Astrocyte (in vitro differentiated cells and primary cell): ENCODE data around the gene NR6A1. TPM values are rescaled to one million over a fixed set of nuclear protein-coding genes. Genes with fewer than 3 reads are reported as not detected.

Experiments
- DNase-seq: peaks from one replicate; pipeline ENCODE4 v3.0.0-alpha.2; 2010; ENCODE audit warnings: low read depth
- FAIRE-seq: peaks from 2 replicates; lab custom pipeline; 2011; peaks lifted over from hg19 to GRCh38; lab: Jason Lieb, UNC
- H2AFZ ChIP-seq: 2 replicates; pipeline ENCODE4 v1.6.0; 2012; ENCODE audit warnings: low read depth, low read length, inconsistent platforms
- H3K27ac ChIP-seq: 2 replicates; pipeline ENCODE4 v1.5.1; 2011; ENCODE audit warnings: low read depth, low read length, inconsistent platforms
- H3K27me3 ChIP-seq: 2 replicates; pipeline ENCODE4 v1.6.0; 2011; ENCODE audit warnings: low read length, inconsistent platforms; ENCODE audit not compliant: insufficient read depth
- H3K36me3 ChIP-seq: 2 replicates; pipeline ENCODE4 v1.5.1; 2011; ENCODE audit warnings: low read length, inconsistent platforms; ENCODE audit not compliant: insufficient read depth
- H3K4me1 ChIP-seq: 2 replicates; pipeline ENCODE4 v1.5.1; 2011; ENCODE audit warnings: low read length, inconsistent platforms; ENCODE audit not compliant: insufficient read depth
- H3K4me2 ChIP-seq: 2 replicates; pipeline ENCODE4 v1.6.0; 2012; ENCODE audit warnings: low read length, inconsistent platforms
- H3K4me3 ChIP-seq: 2 replicates; pipeline ENCODE4 v1.5.1; 2011; ENCODE audit warnings: low read depth, mild to moderate bottlenecking, low read length, inconsistent platforms; ENCODE audit not compliant: insufficient read depth
- H3K79me2 ChIP-seq: 2 replicates; pipeline ENCODE4 v1.6.0; 2012; ENCODE audit warnings: mild to moderate bottlenecking, low read length, inconsistent platforms; ENCODE audit not compliant: insufficient read depth
- H3K9ac ChIP-seq: 2 replicates; pipeline ENCODE4 v1.6.0; 2012; ENCODE audit warnings: mild to moderate bottlenecking, low read length, inconsistent platforms
- H3K9me3 ChIP-seq: 2 replicates; pipeline ENCODE4 v1.5.1; 2012; ENCODE audit warnings: low read depth, mild to moderate bottlenecking, low read length, inconsistent platforms; ENCODE audit not compliant: insufficient read depth
- H4K20me1 ChIP-seq: 2 replicates; pipeline ENCODE4 v1.6.0; 2012; ENCODE audit warnings: low read length, inconsistent platforms; ENCODE audit not compliant: insufficient read depth
- H3K27ac Mint-ChIP-seq: one replicate; pipeline ENCODE4 v1.8.0; 2021; ENCODE audit warnings: mild to moderate bottlenecking, mixed read lengths; ENCODE audit not compliant: unreplicated experiment
- H3K27me3 Mint-ChIP-seq: one replicate; pipeline ENCODE4 v1.8.0; 2021; ENCODE audit warnings: low read depth, mixed read lengths; ENCODE audit not compliant: unreplicated experiment
- H3K36me3 Mint-ChIP-seq: one replicate; pipeline ENCODE4 v1.8.0; 2021; ENCODE audit warnings: low read depth, mixed read lengths; ENCODE audit not compliant: unreplicated experiment
- H3K4me1 Mint-ChIP-seq: one replicate; pipeline ENCODE4 v1.8.0; 2021; ENCODE audit warnings: low read depth, mixed read lengths; ENCODE audit not compliant: unreplicated experiment
- H3K4me3 Mint-ChIP-seq: one replicate; pipeline ENCODE4 v1.8.0; 2021; ENCODE audit warnings: mild to moderate bottlenecking, moderate library complexity, mixed read lengths; ENCODE audit not compliant: unreplicated experiment
- H3K9me3 Mint-ChIP-seq: one replicate; pipeline ENCODE4 v1.8.0; 2021; ENCODE audit warnings: mild to moderate bottlenecking, mixed read lengths; ENCODE audit not compliant: unreplicated experiment
- CTCF ChIP-seq: IDR thresholded peaks from 2 replicates; pipeline ENCODE4 v1.5.1; 2011; ENCODE audit warnings: low read depth, mild to moderate bottlenecking, inconsistent platforms, low read length, moderate library complexity; ENCODE audit not compliant: insufficient read depth
- EZH2 ChIP-seq: IDR thresholded peaks from 2 replicates; pipeline ENCODE4 v1.6.1; 2012; ENCODE audit warnings: mild to moderate bottlenecking, low read length, inconsistent platforms; ENCODE audit not compliant: insufficient read depth
- total RNA-seq: library from RNA; stranded (reverse); gene quantifications from 2 replicates; pipeline ENCODE4 v1.2.1, GENCODE V29; 2021

NR6A1 gene
- total RNA-seq, 1 donor from 2014 or later = 20.8 TPM

- no peak overlapping the region for H3K4me3 ChIP-seq
- no peaks in the 10 kb centered on the region for H3K36me3 ChIP-seq
- peak overlapping the region; percentile 12 for H3K4me2 ChIP-seq
- no peaks in the 10 kb centered on the region for H3K79me2 ChIP-seq
- H3K27ac ChIP-seq = peak overlapping the region; percentile 7
- no peak for TF ChIP-seq CTCF
- TF ChIP-seq EZH2 = no peak
- no peak overlapping the region for H3K9ac ChIP-seq
- H3K9me3 Mint-ChIP-seq = no peaks in the 10 kb centered on the region
- H3K4me1 Mint-ChIP-seq = peaks cover 59% of the 10 kb centered on the region
- peak; percentile 68 for DNase-seq
- no peaks in the 10 kb centered on the region for H3K9me3 ChIP-seq
- H4K20me1 ChIP-seq = no peaks in the 10 kb centered on the region
- H3K27me3 Mint-ChIP-seq = no peaks in the 10 kb centered on the region
- H3K36me3 Mint-ChIP-seq = no peaks in the 10 kb centered on the region
- H3K27ac Mint-ChIP-seq = peak overlapping the region; percentile 95
- FAIRE-seq = peak; percentile 59
- no peak overlapping the region for H2AFZ ChIP-seq
- H3K4me1 ChIP-seq = peaks cover 9% of the 10 kb centered on the region
- no peaks in the 10 kb centered on the region for H3K27me3 ChIP-seq
- H3K4me3 Mint-ChIP-seq = no peak overlapping the region
These were observed 196.4 kb downstream of the NR6A1 start for GRCh38 chr9:124574534-124575375.

GRCh38 chr9:124570942-124571666 lies 200.0 kb downstream of the NR6A1 start:
- Mint-ChIP-seq H3K4me1 (peaks cover 59% of the 10 kb centered on the region), H3K27me3 (no peaks in the 10 kb centered on the region), H3K9me3 (no peaks in the 10 kb centered on the region), H3K4me3 (peak overlapping the region; percentile 11), H3K27ac (no peak overlapping the region), H3K36me3 (peaks cover 2% of the 10 kb centered on the region)
- H3K4me3 ChIP-seq = no peak overlapping the region
- DNase-seq (no peak), FAIRE-seq (no peak)
- H3K36me3 ChIP-seq = no peaks in the 10 kb centered on the region
- no peaks in the 10 kb centered on the region for H4K20me1 ChIP-seq
- H3K79me2 ChIP-seq = no peaks in the 10 kb centered on the region
- TF ChIP-seq CTCF (no peak), EZH2 (no peak)
- no peaks in the 10 kb centered on the region for H3K9me3 ChIP-seq
- H3K27ac ChIP-seq = no peak overlapping the region
- no peak overlapping the region for H2AFZ ChIP-seq
- H3K27me3 ChIP-seq = peaks cover 2% of the 10 kb centered on the region
- no peak overlapping the region for H3K9ac ChIP-seq
- no peak overlapping the region for H3K4me2 ChIP-seq
- H3K4me1 ChIP-seq = peaks cover 10% of the 10 kb centered on the region
